GM18499 (cell line): ENCODE data around the gene COL23A1.

Experiments used
- ATAC-seq: cut with Tn5 transposase; IDR thresholded peaks from one replicate; pipeline ENCODE4 v1.9.1; 2021; ENCODE audit warnings: moderate number of reproducible peaks; ENCODE audit not compliant: insufficient read depth, unreplicated experiment

The COL23A1 gene

GRCh38 chr5:178536541-178537466 is 53.4 kb downstream of the COL23A1 start:
- ATAC-seq, result no peak

- no peak for ATAC-seq
Observed at GRCh38 chr5:178535299-178536175, 54.7 kb downstream of the COL23A1 start.

- no peak for ATAC-seq
Observed at GRCh38 chr5:178533136-178533535, 57.1 kb downstream of the COL23A1 start.

- ATAC-seq, result no peak
Observed at GRCh38 chr5:178532666-178533065, 57.5 kb downstream of the COL23A1 start.

GRCh38 chr5:178532236-178532635 is 58.0 kb downstream of the COL23A1 start:
- ATAC-seq, result no peak

GRCh38 chr5:178531786-178532185 is 58.4 kb downstream of the COL23A1 start:
- no peak for ATAC-seq

- no peak for ATAC-seq
Observed at GRCh38 chr5:178530526-178530925, 59.7 kb downstream of the COL23A1 start.

GRCh38 chr5:178529080-178529479 is 61.1 kb downstream of the COL23A1 start:
- ATAC-seq, result no peak

- no peak for ATAC-seq
Observed at GRCh38 chr5:178527458-178528307, 62.5 kb downstream of the COL23A1 start.

- ATAC-seq, result no peak
Observed at GRCh38 chr5:178526773-178527457, 63.3 kb downstream of the COL23A1 start.

- no peak for ATAC-seq
Observed at GRCh38 chr5:178525906-178526732, 64.1 kb downstream of the COL23A1 start.

GRCh38 chr5:178524093-178524882 is 65.9 kb downstream of the COL23A1 start:
- no peak for ATAC-seq

- ATAC-seq, result no peak
Observed at GRCh38 chr5:178522361-178522760, 67.8 kb downstream of the COL23A1 start.

- no peak for ATAC-seq
Observed at GRCh38 chr5:178520851-178521250, 69.3 kb downstream of the COL23A1 start.

GRCh38 chr5:178519804-178520203 is 70.4 kb downstream of the COL23A1 start:
- ATAC-seq, result no peak

GRCh38 chr5:178519155-178519554 is 71.0 kb downstream of the COL23A1 start:
- no peak for ATAC-seq

- ATAC-seq, result no peak
Observed at GRCh38 chr5:178516504-178517235, 73.5 kb downstream of the COL23A1 start.
